NK-92 (cell line): Measurements from ENCODE around the gene OSBP2.

Source experiments
- DNase-seq: peaks from one replicate; lab custom pipeline; 2025; ENCODE audit not compliant: unreplicated experiment; lab: John Stamatoyannopoulos, UW

OSBP2 gene

GRCh38 chr22:30833322-30833721 lies 138.6 kb downstream of the OSBP2 start:
- no peak for DNase-seq

DNA sequence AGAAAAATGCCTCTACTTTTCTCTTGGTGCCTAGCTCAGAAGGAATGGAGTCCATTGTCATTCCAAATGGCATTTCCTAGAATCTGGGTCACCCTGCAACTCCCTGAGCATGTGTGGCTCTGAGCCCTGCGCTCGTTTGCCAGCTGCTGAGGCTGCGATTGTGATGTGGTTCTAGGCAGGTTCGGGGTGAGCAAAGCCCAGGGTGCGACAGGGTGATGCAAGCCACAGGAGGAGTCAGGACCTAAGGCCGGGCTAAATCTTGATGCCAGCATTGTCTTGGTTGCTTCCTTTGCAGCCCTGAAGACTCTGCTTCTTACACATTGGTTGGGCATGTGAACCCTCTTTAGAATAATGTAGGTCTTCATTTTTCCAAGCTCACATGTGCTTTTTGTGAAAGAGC lies 142.9 kb downstream of the OSBP2 start:
- DNase-seq = no peak

GRCh38 chr22:30838111-30838510 lies 143.4 kb downstream of the OSBP2 start:
- no peak for DNase-seq

DNA sequence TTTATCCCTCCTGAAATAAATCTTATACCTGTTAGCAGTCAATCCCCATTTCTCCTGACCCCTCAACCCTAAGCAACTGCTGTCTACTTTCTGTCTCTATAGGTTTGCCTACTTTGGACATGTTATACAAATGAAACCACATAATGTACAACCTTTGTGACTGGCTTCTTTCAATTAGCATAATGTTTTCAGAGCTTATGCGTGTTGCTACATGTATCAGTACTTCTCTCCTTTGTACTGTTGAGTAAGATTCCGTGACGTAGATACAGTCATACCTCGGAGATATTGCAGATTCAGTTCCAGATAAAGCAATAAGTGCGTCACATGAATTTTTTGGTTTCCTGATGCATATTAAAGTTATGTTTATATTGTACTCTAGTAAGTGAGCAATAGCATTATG lies 146.6 kb downstream of the OSBP2 start:
- no peak for DNase-seq

GRCh38 chr22:30843245-30843644 lies 148.6 kb downstream of the OSBP2 start:
- no peak for DNase-seq

- no peak for DNase-seq
Observed at GRCh38 chr22:30847583-30847982, 152.9 kb downstream of the OSBP2 start.

DNA sequence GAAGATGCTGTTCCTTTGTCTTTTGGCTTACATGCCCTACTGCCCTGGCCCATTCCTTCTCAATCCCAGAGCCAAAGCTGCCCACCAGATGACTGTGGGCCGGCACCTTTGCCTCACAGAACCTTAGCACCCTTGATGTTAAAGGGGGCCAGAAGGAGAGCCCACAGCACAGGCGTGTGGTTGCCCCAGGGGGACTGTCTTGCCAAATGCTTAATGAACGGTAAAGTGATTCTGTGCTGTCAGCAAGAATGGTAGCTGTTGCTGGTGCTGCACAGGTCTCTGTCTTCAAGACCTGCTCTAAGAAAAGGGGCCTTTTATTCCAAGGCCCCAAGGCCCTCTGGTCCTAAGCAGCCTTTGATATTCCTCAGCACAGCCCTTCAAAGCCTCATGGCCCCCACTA lies 160.6 kb downstream of the OSBP2 start:
- DNase-seq = no peak

GRCh38 chr22:30855677-30856518 lies 161.2 kb downstream of the OSBP2 start:
- no peak for DNase-seq

DNA sequence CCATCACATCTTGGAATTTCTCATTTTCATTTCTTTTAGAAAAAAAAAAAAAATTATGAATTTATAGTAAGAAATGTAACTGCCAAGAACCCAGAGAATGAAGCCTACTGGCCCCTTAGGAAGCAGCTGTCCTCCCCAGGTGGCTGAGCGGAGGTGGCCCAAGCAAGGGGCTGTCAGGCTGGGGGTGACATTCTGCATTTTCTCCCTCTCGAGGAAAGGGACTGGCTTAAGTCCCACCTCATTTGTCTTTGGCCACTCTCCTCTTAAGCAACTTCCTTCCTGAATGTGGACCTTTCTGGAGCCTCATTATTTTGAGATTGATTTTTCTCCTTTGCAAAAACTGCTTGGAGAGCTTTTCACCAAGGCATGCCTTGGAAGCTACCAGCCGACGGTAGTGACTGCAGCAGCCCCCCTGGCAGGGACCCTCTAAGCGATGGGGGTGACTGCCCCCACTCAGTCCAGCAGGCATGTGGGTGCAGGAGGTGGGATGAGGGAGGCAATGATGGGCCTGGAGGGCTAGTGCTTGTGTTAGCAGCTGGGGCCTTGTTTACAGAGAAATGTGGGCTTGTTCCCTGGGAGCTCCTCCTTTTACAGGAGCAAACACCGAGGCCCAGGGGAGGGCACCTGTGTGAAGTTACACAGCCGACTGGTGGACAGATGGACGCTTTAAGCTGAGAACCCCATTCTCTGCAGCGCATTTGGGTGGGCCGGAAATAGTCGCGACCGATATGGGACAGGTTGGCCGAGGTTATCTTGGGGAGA lies 162.2 kb downstream of the OSBP2 start:
- DNase-seq = no peak

GRCh38 chr22:30857791-30858190 lies 163.1 kb downstream of the OSBP2 start:
- no peak for DNase-seq

DNA sequence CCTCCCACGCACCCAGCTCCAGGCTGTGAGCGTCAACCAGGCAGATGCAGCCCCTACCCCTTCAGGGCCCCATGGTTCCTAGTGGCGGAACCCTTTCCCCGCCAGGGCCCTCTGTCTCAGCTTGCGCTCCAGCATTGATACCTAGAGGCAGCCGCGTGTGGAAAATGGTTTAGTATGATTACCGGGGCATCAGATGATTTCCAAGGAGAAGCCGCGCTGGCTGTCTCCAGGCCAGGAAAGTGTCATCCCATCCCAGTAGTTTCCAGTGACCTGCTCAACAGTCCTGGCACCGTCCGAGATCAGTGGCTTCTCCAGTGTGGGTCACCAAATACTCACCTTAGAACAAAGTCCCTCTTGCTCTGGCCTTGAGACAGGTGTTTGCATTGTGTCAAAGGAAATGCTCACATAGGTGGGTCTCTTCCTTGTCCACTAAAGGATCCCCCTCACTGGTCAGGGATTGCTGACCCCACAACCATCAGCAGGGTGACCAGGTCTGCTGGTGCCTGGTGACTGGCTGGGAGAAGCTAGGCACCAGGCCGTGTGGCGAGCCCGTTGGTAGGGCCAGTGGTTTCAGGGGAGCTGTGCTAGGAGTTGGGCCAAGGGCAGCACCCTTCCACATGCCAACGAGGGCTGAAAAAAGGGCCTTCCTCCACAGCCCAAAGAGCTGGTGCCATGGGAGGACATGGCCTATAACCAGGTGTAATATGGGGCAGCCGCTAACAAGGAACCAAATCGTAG lies 164.5 kb downstream of the OSBP2 start:
- no peak for DNase-seq

DNA sequence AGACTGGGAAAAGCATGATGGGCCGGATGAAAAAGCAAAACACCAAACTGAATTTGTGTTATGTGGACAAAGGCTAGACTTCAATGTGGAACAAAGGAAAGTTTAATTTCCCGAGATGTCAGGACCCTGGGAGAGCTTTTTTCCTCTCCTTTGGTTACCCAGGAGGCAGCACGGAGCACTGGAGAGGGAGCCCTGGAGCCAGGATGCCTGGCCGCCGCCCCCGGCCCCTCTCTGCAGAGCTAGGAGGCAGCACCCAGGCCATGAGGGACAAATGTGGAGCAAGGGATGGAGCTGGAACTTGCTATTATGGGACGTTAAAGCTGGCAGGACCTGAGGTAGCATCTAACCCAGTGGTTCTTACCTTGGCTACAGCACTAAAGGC lies 165.0 kb downstream of the OSBP2 start:
- no peak for DNase-seq

DNA sequence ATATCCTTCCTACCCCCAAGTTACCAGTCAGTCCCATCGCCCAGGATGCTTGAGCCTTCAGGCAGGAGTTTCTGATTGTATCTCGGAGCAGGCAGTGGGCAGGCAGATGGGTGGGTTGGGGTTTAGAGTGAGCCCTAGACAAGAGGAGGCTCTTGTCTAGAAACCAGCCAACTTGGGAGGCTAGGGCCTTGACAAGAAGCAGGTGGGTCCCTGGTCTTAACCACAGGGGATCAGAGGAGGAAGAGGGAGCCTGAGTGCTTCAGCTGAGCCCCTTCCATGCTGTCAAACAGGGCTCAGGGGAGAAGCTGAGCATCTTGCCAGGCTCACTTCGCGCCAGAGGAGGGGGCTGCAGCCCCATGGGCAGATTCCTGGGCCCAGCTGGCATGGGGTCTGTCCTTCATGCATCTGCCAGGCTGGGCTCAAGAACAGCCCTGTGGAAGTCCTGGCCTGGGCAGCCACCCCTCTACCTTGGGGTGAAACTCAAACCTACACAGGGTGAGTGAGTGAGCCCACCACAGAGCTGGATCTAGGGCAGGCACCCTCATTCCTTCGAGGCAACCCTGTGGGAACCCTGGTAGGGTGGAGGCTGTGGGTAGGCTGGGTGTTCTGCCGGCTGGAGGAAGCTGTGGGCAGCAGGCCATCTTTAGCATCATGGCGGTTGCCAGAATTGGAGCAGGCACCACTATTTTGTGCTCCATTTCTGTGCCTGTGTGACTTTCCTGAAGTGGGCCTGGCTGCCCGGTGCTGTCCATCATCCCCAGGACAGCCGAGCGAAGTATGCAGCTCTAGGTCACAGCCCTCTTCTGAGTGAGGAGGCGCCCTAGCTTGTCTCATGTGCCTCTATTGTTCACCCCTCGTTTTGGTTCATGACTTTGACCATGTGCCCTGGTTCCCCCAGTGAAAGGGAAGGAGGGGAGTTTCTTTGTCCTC lies 165.8 kb downstream of the OSBP2 start:
- no peak for DNase-seq

DNA sequence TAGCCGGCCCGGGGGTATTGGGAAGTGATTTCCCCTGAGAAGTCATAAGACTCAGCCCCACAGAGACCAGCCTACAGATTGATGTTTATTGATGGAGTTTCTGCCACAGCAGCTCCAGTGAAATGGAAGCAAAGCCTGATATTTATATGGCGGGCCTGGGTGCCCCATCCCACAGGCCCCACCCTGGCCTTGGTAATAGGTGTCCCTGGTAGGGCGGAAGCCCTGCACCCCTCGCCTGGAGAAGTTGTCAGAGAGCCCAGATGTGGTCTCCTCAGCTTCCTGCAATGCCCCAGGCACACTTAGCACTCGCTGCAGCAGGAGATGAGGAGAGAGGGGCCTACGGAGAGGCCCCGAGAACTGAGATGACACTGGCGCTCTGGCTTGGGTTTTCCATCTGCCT lies 166.5 kb downstream of the OSBP2 start:
- DNase-seq = no peak

GRCh38 chr22:30861688-30862552 lies 167.2 kb downstream of the OSBP2 start:
- no peak for DNase-seq

DNA sequence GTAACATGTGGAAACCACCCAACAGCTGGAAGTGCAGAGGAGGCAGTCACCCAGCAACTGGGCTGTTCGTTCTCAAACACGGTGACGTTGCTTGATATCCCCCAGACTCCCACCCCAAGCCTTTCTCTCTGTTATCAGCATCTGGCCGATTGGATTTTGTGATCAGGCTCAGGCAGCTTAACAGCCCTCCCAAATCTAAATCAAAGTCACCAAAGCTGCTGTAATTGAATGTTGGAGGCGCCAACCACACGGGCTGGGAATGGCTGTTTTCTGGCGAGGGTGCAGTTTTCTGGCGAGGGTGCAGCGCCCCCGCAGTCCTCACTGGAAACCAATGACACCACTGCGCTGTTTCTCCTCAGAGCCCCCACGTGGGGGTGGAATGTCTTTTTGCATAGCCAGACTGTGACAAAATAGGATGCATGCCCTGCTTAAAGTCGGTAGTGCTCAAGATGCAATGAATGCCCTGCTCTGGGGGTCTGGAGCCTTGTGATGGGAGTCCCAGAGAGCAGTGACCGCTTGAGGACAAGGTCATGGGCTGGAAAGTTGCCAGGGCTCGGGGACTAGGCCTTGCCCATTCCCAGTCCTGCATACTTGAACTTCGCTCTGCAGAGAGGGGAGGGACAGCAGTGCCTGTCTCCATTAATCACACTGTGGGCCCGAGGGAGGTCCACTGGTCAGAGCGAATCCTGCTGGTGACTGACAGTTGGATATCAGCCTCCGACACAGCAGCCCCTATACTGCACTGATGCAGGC lies 168.6 kb downstream of the OSBP2 start:
- DNase-seq = no peak

DNA sequence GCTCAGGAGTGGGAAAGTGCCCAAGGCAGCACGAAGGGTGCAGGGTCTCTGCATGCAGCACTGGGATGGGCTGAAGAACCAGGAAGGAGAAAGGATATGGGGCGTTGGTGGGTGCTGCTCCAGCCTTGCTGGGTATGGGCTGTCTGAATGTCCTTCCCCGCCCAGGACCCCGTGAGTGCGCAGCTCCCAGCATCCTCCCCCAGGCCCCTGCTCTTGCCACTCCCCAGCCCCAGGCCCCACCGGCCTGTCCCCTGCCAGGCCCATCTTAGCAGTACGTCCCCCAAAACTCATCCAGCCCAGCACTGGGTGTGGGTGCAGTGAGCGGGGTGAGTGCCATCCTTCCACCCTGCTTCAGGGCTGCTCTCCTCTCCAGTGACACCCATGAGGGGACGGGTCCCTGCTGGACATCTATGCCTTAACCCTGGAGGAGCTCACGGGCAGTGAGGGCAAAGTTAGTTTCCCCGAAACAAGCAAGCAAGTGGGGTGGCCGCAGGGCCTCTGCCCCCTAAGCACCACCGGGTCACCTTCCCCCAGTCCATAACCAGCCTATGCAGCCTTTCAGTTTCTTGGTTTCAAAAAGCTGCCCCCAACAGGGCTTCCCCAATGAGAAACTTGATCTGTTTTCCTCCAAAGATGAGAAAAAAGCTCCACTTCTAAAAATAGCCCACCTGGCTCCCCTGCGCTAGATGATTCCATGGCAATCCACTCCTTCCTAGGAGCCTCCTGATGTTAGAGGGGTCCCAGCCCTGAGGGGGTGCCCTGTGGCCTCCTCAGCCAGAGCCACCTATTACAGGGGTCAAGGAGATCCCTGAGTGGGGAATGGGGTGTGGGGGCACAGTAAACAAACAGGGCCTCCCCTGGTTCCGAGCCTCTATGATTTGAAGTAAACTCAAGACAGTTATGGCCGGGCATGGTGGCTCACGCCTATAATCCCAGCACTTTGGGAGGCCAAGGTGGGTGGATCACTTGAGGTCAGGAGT lies 170.1 kb downstream of the OSBP2 start:
- DNase-seq = no peak

DNA sequence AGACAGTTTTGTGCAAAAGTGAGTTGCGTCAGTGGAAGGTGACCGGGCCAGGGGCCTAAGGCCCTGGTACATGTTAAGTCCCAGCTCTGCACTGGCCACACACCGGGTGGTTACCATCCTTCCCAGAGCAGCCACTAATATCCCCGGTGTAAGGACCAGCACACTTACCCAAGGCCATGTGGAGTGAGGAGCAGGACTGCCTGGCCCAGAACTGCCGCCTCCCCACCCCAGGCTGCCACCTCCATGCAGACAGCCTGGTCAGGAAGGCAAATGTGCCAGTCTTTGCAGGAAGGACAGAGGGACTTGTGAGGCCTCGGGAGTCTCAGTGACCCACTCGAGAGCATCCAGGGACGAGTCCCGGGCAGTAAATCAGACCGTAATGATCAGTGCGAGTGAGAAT lies 171.0 kb downstream of the OSBP2 start:
- no peak for DNase-seq
